Measurements from ENCODE around the gene NFAM1.

DNA sequence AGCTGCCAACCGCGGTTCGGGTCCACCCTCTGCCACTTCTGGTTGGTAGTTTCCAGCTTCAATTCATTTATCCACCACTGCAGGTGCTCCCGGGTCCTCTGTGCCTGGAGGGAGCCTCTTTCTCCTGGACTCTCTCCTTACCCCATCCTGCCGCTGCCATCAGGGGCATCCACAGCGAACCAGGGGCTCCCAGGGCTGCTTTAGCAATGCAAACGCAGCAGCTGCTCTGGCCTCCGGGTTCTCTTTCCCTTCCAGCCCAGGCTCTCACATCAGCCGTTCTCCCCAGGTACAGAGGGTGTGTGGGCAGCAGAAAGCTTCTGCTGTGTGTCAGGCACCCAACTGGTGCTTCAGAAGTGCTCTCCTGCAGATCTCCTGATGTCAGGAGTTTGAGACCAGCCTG, 27.9 kb downstream of the NFAM1 start:
- TF ChIP-seq POLR2A (IDR thresholded peaks at IDR 0.05; ENCODE audit: low read depth, low read length), result no peak
- TF ChIP-seq TAF1 (IDR thresholded peaks at IDR 0.05; ENCODE audit: low read depth, low read length), result no peak
- no peak for TF ChIP-seq POU2F2 (IDR thresholded peaks at IDR 0.05; ENCODE audit: low read depth, low read length)
- no peak for TF ChIP-seq POLR2AphosphoS5 (IDR thresholded peaks at IDR 0.05; ENCODE audit: low read depth, low read length)
- TF ChIP-seq PAX5 (IDR thresholded peaks at IDR 0.05; ENCODE audit: insufficient read depth, low read length, severe bottlenecking), result no peak
